ENCODE results near the gene EIF4A2.
"Not testable (repeated sequence)": the region's sequence is repeated elsewhere in the genome, so short reads cannot be mapped to it uniquely, and the experiment has no call there.

DNA sequence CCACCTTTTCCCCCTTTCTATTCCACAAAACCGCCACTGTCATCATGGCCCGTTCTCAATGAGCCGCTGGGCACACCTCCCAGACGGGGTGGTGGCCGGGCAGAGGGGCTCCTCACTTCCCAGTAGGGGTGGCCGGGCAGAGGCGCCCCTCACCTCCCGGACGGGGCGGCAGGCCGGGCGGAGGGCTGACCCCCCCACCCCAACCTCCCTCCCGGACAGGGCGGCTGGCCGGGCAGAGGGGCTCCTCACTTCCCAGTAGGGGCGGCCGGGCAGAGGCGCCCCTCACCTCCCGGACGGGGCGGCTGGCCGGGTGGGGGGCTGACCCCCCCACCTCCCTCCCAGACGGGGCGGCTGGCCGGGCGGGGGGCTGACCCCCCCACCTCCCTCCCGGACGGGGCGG, 27.9 kb downstream of the EIF4A2 start:
- TF ChIP-seq EZH2 (IDR thresholded peaks at IDR 0.05): not testable (repeated sequence)
- TF ChIP-seq, protein P1, sequence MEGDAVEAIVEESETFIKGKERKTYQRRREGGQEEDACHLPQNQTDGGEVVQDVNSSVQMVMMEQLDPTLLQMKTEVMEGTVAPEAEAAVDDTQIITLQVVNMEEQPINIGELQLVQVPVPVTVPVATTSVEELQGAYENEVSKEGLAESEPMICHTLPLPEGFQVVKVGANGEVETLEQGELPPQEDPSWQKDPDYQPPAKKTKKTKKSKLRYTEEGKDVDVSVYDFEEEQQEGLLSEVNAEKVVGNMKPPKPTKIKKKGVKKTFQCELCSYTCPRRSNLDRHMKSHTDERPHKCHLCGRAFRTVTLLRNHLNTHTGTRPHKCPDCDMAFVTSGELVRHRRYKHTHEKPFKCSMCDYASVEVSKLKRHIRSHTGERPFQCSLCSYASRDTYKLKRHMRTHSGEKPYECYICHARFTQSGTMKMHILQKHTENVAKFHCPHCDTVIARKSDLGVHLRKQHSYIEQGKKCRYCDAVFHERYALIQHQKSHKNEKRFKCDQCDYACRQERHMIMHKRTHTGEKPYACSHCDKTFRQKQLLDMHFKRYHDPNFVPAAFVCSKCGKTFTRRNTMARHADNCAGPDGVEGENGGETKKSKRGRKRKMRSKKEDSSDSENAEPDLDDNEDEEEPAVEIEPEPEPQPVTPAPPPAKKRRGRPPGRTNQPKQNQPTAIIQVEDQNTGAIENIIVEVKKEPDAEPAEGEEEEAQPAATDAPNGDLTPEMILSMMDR (IDR thresholded peaks at IDR 0.05): not testable (repeated sequence)

All from neural progenitor cell (in vitro differentiated cells).